Measurements from ENCODE around the gene AZIN2. TPM values are rescaled to one million over a fixed set of nuclear protein-coding genes. Genes with fewer than 3 reads are reported as not detected.

AZIN2 gene
- total and polyA plus RNA-seq, 9 of the 15 experiments (the other 6 are each of a cell fraction or from before 2014, with no cell fraction given), result 0.06 to 0.91 (median 0.42) TPM; not detected in 2

- TF ChIP-seq BDP1 (IDR thresholded peaks at IDR 0.05; ENCODE audit: insufficient read depth, insufficient read length), result no peak
- peak; percentile 61; the same call in 1 of the 2 replicates for TF ChIP-seq TARDBP (IDR thresholded peaks at IDR 0.05)
- peak; percentile 77 for TF ChIP-seq NR2C1 (IDR thresholded peaks at IDR 0.05)
- peak; percentile 76 for TF ChIP-seq NR2C1 (tag; IDR thresholded peaks at IDR 0.05)
- peak; percentile 79 for TF ChIP-seq POLR2G (IDR thresholded peaks at IDR 0.05; ENCODE audit: low read depth, low read length)
- peak; percentile 96 for TF ChIP-seq ZBTB40 (IDR thresholded peaks at IDR 0.05)
- TF ChIP-seq ZBTB40 (CRISPR knock-in tag; IDR thresholded peaks at IDR 0.05), result no peak
- TF ChIP-seq JUN (IDR thresholded peaks at IDR 0.05; ENCODE audit: borderline replicate concordance, low read depth, low read length), result 0 out of 2 replicates have a peak, but pooled peaks have one; percentile 18
- TF ChIP-seq JUN (CRISPR knock-in tag; IDR thresholded peaks at IDR 0.05; ENCODE audit: borderline replicate concordance), result no peak
- TF ChIP-seq NCOA1 (IDR thresholded peaks at IDR 0.05; ENCODE audit: low read depth), result peak; percentile 39
- 0 out of 2 replicates have a peak, but pooled peaks have one; percentile 11 for TF ChIP-seq USF1 (CRISPR knock-in tag; IDR thresholded peaks at IDR 0.05)
- peak; percentile 55; the same call in 1 of the 2 replicates for TF ChIP-seq GMEB1 (CRISPR knock-in tag; IDR thresholded peaks at IDR 0.05)
- peak; percentile 85 for TF ChIP-seq SP2 (IDR thresholded peaks at IDR 0.05; ENCODE audit: extremely low read depth, low read depth, low read length, poor library complexity, severe bottlenecking)
- TF ChIP-seq HMG20B (CRISPR knock-in tag; IDR thresholded peaks at IDR 0.05), result peak; percentile 47; the same call in 1 of the 2 replicates
Measured at GRCh38 chr1:33127001-33127823, 46.3 kb downstream of the AZIN2 start (continued).

Data from K562 (cell line).